DOHH2 (cell line): ENCODE results near the gene CSNK1G2.

Source experiments
- H3F3A ChIP-seq: fragments of 200-600 bp; sonication (generic), shearing (Covaris generic); 2 replicates; pipeline ENCODE4 v1.6.0; 2016; ENCODE audit warnings: antibody characterized with exemption, mild to moderate bottlenecking; ENCODE audit not compliant: control insufficient read depth, insufficient read depth
- H3K27ac ChIP-seq: fragments of 200-600 bp; sonication (generic); 2 replicates; pipeline ENCODE4 v1.5.1; 2014; ENCODE audit warnings: low read depth, mild to moderate bottlenecking, low read length, moderate library complexity
- H3K27me3 ChIP-seq: fragments of 200-600 bp; sonication (generic); 2 replicates; pipeline ENCODE4 v1.6.1; 2014; ENCODE audit warnings: mild to moderate bottlenecking, low read length, mixed read lengths; ENCODE audit not compliant: control insufficient read depth
- H3K36me3 ChIP-seq: fragments of 200-600 bp; sonication (generic); 2 replicates; pipeline ENCODE4 v1.6.1; 2014; ENCODE audit warnings: mild to moderate bottlenecking, low read length, moderate library complexity, mixed read lengths; ENCODE audit not compliant: control insufficient read depth
- H3K4me1 ChIP-seq: fragments of 200-600 bp; sonication (generic); 2 replicates; pipeline ENCODE4 v1.6.1; 2014; ENCODE audit warnings: mild to moderate bottlenecking, low read length, mixed read lengths; ENCODE audit not compliant: control insufficient read depth
- H3K4me2 ChIP-seq: fragments of 200-600 bp; sonication (generic); 2 replicates; pipeline ENCODE4 v1.6.0; 2014; ENCODE audit warnings: mild to moderate bottlenecking, low read length, moderate library complexity
- H3K4me3 ChIP-seq: fragments of 200-600 bp; sonication (generic); 2 replicates; pipeline ENCODE4 v1.5.1; 2014; ENCODE audit warnings: mild to moderate bottlenecking, low read length, mixed read lengths
- H3K79me2 ChIP-seq: fragments of 200-600 bp; sonication (generic); 2 replicates; pipeline ENCODE4 v1.6.1; 2014; ENCODE audit warnings: mild to moderate bottlenecking, low read length, mixed read lengths; ENCODE audit not compliant: control insufficient read depth
- H3K9me2 ChIP-seq: fragments of 200-600 bp; sonication (generic); replicated peaks from 2 replicates; pipeline ENCODE4 v1.6.1; 2014; ENCODE audit warnings: mild to moderate bottlenecking, low read length, mixed read lengths; ENCODE audit not compliant: control insufficient read depth
- H3K9me3 ChIP-seq: fragments of 200-600 bp; sonication (generic); 2 replicates; pipeline ENCODE4 v1.6.1; 2014; ENCODE audit warnings: antibody characterized with exemption, low read length, mixed read lengths; ENCODE audit not compliant: control insufficient read depth, insufficient read depth
- H4K20me1 ChIP-seq: fragments of 200-600 bp; sonication (generic); 2 replicates; pipeline ENCODE4 v1.6.0; 2014; ENCODE audit warnings: low read depth, mild to moderate bottlenecking, antibody characterized with exemption, low read length, moderate library complexity; ENCODE audit not compliant: control insufficient read depth, insufficient read depth
- EZH2phosphoT487 ChIP-seq: fragments of 200-600 bp; sonication (generic); IDR thresholded peaks from 2 replicates; pipeline ENCODE4 v1.6.1; 2017; ENCODE audit warnings: borderline replicate concordance, mild to moderate bottlenecking, antibody characterized with exemption, low read length, moderate library complexity, mixed read lengths
- TF ChIP-seq, protein P1 (sequence below): fragments of 200-600 bp; sonication (generic); IDR thresholded peaks from one replicate; pipeline ENCODE4 v1.5.1; 2014; ENCODE audit warnings: antibody characterized with exemption, mild to moderate bottlenecking, low read depth, low read length; ENCODE audit not compliant: poor library complexity, severe bottlenecking

Gene CSNK1G2

DNA sequence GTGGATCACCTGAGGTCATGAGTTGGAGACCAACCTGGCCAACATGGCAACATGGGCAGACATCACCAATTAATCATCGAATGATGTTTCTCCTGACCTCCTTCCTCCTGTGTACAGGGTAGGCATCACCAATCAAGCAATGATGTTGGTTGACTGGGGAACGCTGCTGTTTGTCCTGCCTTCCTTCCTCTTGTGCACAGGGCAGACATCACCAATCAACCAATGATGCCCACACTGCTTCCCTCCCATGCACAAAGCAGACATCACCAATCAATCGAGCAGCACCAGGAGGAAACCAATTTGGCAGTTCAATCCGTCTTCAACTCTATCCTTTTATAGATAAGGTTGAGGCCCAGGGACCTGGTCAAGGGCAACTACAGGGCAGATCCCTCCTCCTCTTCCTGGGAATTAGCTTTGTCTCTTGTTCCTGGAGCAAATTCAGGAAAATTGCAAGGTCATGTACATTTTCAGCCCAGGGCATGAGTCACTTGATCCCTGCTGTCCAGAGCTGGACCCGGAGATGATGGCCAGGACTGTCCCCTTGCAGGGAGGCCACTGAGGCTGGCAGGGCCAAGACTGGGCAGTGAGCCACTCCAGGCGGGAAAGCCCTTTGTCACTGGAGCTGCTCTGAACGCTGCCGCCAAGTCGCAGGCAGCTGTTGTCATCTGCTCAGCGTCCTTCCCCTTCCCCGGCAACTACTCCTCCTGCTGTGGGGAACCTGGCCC is 5.3 kb upstream of the CSNK1G2 start:
- Histone ChIP-seq H3K9me3 (peaks cover 13% of the 10 kb centered on the region), H3K4me1 (peaks cover 31% of the 10 kb centered on the region), H3K27me3 (no peaks in the 10 kb centered on the region), H3K27ac (no peak overlapping the region), H3K79me2 (no peaks in the 10 kb centered on the region), H3F3A (peaks cover 5% of the 10 kb centered on the region; the same call in 1 of the 2 replicates), H3K4me2 (no peak overlapping the region), H3K4me3 (no peak overlapping the region), H4K20me1 (no peaks in the 10 kb centered on the region), H3K9me2 (no peaks in the 10 kb centered on the region), H3K36me3 (no peaks in the 10 kb centered on the region; the same call in 1 of the 2 replicates)
- TF ChIP-seq, protein P1, sequence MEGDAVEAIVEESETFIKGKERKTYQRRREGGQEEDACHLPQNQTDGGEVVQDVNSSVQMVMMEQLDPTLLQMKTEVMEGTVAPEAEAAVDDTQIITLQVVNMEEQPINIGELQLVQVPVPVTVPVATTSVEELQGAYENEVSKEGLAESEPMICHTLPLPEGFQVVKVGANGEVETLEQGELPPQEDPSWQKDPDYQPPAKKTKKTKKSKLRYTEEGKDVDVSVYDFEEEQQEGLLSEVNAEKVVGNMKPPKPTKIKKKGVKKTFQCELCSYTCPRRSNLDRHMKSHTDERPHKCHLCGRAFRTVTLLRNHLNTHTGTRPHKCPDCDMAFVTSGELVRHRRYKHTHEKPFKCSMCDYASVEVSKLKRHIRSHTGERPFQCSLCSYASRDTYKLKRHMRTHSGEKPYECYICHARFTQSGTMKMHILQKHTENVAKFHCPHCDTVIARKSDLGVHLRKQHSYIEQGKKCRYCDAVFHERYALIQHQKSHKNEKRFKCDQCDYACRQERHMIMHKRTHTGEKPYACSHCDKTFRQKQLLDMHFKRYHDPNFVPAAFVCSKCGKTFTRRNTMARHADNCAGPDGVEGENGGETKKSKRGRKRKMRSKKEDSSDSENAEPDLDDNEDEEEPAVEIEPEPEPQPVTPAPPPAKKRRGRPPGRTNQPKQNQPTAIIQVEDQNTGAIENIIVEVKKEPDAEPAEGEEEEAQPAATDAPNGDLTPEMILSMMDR = no peak
- no peak for TF ChIP-seq EZH2phosphoT487

DNA sequence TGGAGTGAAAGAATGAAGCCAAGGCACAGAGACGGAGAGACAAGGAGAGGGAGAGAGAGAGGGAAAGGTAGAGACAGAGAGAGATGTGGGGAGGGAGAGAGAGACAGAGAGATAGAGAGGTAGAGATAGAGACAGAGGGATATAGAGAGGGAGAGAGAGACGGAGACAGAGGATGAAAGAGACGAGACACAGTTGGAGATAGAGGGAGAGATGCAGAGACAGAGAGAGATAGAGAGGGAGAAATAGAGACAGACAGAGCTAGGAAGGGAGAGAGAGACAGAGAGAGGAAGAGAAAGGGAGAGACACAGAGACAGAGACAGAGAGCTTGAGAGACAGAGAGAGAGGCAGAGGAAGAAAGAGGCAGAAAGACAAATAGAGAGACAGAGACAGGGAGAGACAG is 4.5 kb upstream of the CSNK1G2 start:
- Histone ChIP-seq H3K27ac (no peak overlapping the region), H3K4me3 (no peak overlapping the region), H3K4me1 (peaks cover 31% of the 10 kb centered on the region), H3F3A (peaks cover 5% of the 10 kb centered on the region; the same call in 1 of the 2 replicates), H3K79me2 (peaks cover 2% of the 10 kb centered on the region), H3K4me2 (no peak overlapping the region), H3K27me3 (no peaks in the 10 kb centered on the region), H3K9me3 (peaks cover 13% of the 10 kb centered on the region), H4K20me1 (no peaks in the 10 kb centered on the region), H3K36me3 (peaks cover 1% of the 10 kb centered on the region), H3K9me2 (no peaks in the 10 kb centered on the region)
- TF ChIP-seq, protein P1 = no peak
- no peak for TF ChIP-seq EZH2phosphoT487

DNA sequence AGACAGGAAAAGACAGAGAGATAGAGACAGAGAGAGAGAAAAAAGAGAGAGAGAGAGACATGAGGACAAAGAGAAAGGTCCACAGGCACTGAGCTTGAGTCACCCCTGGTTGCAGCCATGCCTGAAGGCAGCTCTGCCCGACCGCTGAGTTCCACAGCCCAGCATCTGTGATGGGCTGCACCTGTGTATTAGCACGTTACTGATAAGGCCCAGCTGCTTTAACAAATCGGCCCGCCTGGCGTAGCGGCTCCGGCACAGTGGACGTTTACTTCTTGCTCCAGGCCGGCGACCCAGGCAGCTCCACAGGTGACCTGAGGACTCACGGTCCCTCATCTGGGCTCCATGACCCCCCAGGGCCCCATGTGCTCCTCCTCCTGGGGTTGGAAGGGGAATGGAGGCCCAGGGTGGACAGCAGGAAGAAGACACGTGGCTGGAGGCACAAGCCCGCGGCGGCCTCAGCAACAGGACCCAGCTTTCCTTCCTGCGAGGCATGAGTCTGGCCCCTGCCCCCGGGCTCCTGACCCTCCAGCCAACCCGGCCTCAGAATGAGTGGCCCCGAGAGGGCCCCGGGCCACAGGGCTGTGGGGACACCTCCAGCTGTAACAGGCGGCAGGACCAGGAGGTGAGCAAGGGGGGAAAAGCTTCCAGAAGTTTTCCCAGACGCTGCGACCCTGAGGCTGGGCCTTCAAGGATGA is 3.9 kb upstream of the CSNK1G2 start:
- no peaks in the 10 kb centered on the region for H4K20me1 ChIP-seq
- H3K9me2 ChIP-seq = no peaks in the 10 kb centered on the region
- TF ChIP-seq, protein P1 = no peak
- TF ChIP-seq EZH2phosphoT487 = no peak
- peaks cover 6% of the 10 kb centered on the region for H3K36me3 ChIP-seq
- H3K4me1 ChIP-seq = peaks cover 31% of the 10 kb centered on the region
- H3K27ac ChIP-seq = no peak overlapping the region
- H3K4me3 ChIP-seq = no peak overlapping the region
- no peak overlapping the region for H3K4me2 ChIP-seq
- H3F3A ChIP-seq = peaks cover 5% of the 10 kb centered on the region
- no peaks in the 10 kb centered on the region for H3K27me3 ChIP-seq
- H3K9me3 ChIP-seq = peaks cover 9% of the 10 kb centered on the region; the same call in 1 of the 2 replicates
- H3K79me2 ChIP-seq = peaks cover 8% of the 10 kb centered on the region
